MCF 10A (cell line): ENCODE results near the gene GGCT. TPM values are rescaled to one million over a fixed set of nuclear protein-coding genes. Genes with fewer than 3 reads are reported as not detected.

Source experiments
- BruUV-seq: library from RNA; stranded (reverse); fragments of 400-500 nt; replicated peaks from 2 replicates; lab custom pipeline; 2021; lab: Mats Ljungman, UMichigan
- CTCF ChIA-PET: fragments of 300-600 bp; sonication (Branson Sonifier 250); formaldehyde crosslinking; extraction: SDS; loops from one replicate; lab custom pipeline; 2021; ENCODE audit warnings: antibody characterized with exemption, inconsistent platforms; lab: Yijun Ruan, JAX
- POLR2A ChIA-PET: fragments of 300-600, 350-650 bp; sonication (Branson Sonifier 250); formaldehyde crosslinking; extraction: SDS; loops from one replicate; lab custom pipeline; 2020; ENCODE audit warnings: antibody characterized with exemption, inconsistent platforms; lab: Yijun Ruan, JAX
- DNase-seq: peaks from one replicate; pipeline ENCODE4 v3.0.0-alpha.2; 2018; ENCODE audit not compliant: unreplicated experiment
- H3K27ac Mint-ChIP-seq: one replicate; pipeline ENCODE4 v1.8.0; 2022; ENCODE audit warnings: mild to moderate bottlenecking, low read depth, mixed read lengths; ENCODE audit not compliant: unreplicated experiment
- H3K27me3 Mint-ChIP-seq: one replicate; pipeline ENCODE4 v1.8.0; 2022; ENCODE audit warnings: mixed read lengths; ENCODE audit not compliant: insufficient read depth, unreplicated experiment
- H3K36me3 Mint-ChIP-seq: one replicate; pipeline ENCODE4 v1.8.0; 2022; ENCODE audit warnings: mild to moderate bottlenecking, moderate library complexity, mixed read lengths; ENCODE audit not compliant: insufficient read depth, unreplicated experiment
- H3K4me1 Mint-ChIP-seq: one replicate; pipeline ENCODE4 v1.8.0; 2022; ENCODE audit warnings: mixed read lengths; ENCODE audit not compliant: insufficient read depth, unreplicated experiment
- H3K4me3 Mint-ChIP-seq: one replicate; pipeline ENCODE4 v1.8.0; 2022; ENCODE audit warnings: mild to moderate bottlenecking, moderate library complexity, mixed read lengths; ENCODE audit not compliant: unreplicated experiment
- H3K9me3 Mint-ChIP-seq: one replicate; pipeline ENCODE4 v1.8.0; 2022; ENCODE audit warnings: mixed read lengths; ENCODE audit not compliant: unreplicated experiment
- CTCF ChIP-seq: fragments of 200-600 bp; IDR thresholded peaks from one replicate; pipeline ENCODE4 v1.8.0; 2022; ENCODE audit warnings: antibody characterized with exemption, mild to moderate bottlenecking; ENCODE audit not compliant: unreplicated experiment
- intact Hi-C: fragments of 100-400 bp; cut with micrococcal nuclease; formaldehyde crosslinking; loops from 2 replicates; pipeline ENCODE4 v1.14.1; 2022
- total RNA-seq: library from RNA; stranded (reverse); gene quantifications from 2 replicates; pipeline ENCODE4 v1.2.3, GENCODE V29; 2022

GGCT gene
- total RNA-seq, 1 experiment from 2014 or later = 64.8 TPM

DNA sequence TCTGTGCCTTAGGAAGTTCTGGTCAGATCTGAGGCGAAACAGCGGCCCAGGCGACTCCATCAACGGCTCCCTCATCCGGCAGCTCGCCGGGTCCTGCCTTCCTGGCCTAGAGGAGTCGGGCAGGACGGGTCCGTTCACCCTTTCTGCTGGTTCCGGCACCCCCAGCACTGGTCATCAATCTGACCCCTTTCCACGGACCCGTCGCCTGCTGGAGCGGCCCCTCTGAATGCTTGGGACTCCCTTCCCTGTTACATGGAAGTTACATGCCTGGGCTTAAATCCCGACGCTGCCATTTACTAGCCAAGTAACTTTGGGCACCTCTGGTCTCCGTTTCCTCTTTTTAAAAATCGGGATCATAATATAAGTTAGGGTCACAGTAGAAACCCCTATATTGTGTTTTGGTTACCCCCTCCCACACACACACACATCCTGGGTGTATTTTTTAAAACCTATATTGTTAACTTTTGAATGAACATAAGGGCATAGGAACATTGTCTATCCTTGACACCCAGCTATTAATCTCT lies 607 bp upstream of the GGCT start:
- ChIA-PET POLR2A (interaction anchor here (0.6 to 2.3 kb wide), 10 partner anchors 8 to 46 kb away, joined by 3 to 12 read pairs (median 3); partner anchors contain the start of gene NOD1), CTCF (interaction anchor here (0.6 to 9.1 kb wide), 6 partner anchors 16 to 57 kb away, joined by 3 to 150 read pairs (median 4); no protein-coding TSS in a partner anchor)
- TSS peak; percentile 93 for BruUV-seq
- Mint-ChIP-seq H3K27ac (peak overlapping the region; percentile 77), H3K9me3 (no peaks in the 10 kb centered on the region), H3K4me3 (peak overlapping the region; percentile 83), H3K4me1 (peaks cover 27% of the 10 kb centered on the region), H3K36me3 (peaks cover 12% of the 10 kb centered on the region), H3K27me3 (no peaks in the 10 kb centered on the region)
- DNase-seq = no peak
- intact Hi-C loops = loop anchor here (2.0 kb wide), 1 partner anchor 340 kb away; no protein-coding TSS in a partner anchor
- TF ChIP-seq CTCF = no peak

DNA sequence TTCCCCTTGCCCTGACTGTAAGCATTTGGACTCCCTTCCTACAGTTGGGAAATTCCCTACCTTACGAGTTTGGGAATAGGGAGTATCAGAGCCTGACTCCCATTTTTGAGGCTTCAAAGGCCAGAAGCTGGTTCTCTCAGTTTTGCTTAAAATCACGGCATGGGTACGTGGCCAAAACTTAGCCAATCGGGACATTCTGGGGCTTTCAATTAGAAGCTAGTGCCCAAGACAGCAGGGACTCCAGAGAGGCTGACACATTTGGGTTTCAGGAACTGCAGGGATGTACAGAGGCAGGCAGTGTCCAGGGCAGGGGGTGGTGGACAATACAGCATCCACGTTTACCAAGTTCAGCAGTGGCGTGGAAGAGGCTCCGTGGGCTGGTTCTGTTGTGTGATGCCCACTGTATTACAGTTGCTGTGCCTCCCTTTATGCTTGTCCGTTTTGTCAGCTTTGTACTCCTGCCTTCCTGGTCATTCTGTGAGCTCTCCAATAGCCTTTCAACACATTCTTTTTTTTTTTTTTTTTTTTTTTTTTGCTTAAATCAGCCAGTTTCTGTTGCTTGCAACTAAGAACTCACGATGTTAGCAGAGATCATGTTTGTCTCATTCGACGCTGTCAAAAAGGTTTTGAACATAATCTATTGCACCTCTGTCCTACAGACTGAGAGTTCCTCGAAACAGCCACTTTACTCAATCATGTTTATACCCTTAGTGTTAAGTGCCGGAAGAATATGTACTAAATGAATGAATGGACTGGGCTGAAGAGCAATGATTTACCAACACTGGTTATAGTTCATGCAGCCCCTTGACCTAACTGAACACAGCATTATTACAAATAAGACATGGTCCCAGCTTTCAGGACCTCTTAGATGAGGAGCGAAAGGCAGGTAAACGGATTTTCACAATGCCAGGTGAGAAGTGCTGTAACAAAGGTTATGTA lies 1.1 kb downstream of the GGCT start:
- Mint-ChIP-seq H3K9me3 (no peaks in the 10 kb centered on the region), H3K27ac (peak overlapping the region; percentile 77)

GRCh38 chr7:30502470-30503251 lies 2.0 kb downstream of the GGCT start:
- Mint-ChIP-seq H3K27ac (peak overlapping the region; percentile 16), H3K4me1 (peaks cover 30% of the 10 kb centered on the region), H3K36me3 (peaks cover 36% of the 10 kb centered on the region), H3K9me3 (no peaks in the 10 kb centered on the region), H3K27me3 (no peaks in the 10 kb centered on the region), H3K4me3 (peak overlapping the region; percentile 83)
- TF ChIP-seq CTCF = no peak
- intact Hi-C loops = loop anchor here (5.0 kb wide), 1 partner anchor 220 kb away; the partner anchor contains the start of gene ZNRF2
- ChIA-PET CTCF (interaction anchor here (0.7 to 0.9 kb wide), 2 partner anchors 15 to 95 kb away, joined by 3 read pairs; no protein-coding TSS in a partner anchor), POLR2A (interaction anchor here (0.9 to 2.3 kb wide), 6 partner anchors 9 to 55 kb away, joined by 3 to 5 read pairs (median 4); partner anchors contain the start of gene NOD1)
- no TSS peak for BruUV-seq
- DNase-seq = peak; percentile 27

More for the DNA sequence above, 1.1 kb downstream of the GGCT start:
- BruUV-seq = TSS peak; percentile 37
- peaks cover 30% of the 10 kb centered on the region for H3K4me1 Mint-ChIP-seq
- TF ChIP-seq CTCF = no peak
- H3K36me3 Mint-ChIP-seq = peaks cover 27% of the 10 kb centered on the region
- ChIA-PET CTCF (interaction anchor here (0.6 to 0.9 kb wide), 7 partner anchors 8 to 1856 kb away, joined by 3 to 4 read pairs (median 3); no protein-coding TSS in a partner anchor), POLR2A (interaction anchor here (0.6 to 2.3 kb wide), 15 partner anchors 8 to 339 kb away, joined by 3 to 14 read pairs (median 4); partner anchors contain the start of gene NOD1)
- H3K4me3 Mint-ChIP-seq = peak overlapping the region; percentile 83
- DNase-seq = peak; percentile 16
- intact Hi-C loops = loop anchor here (1.0 to 5.0 kb wide), 3 partner anchors 24 to 339 kb away; partner anchors contain the start of gene ZNRF2
- H3K27me3 Mint-ChIP-seq = no peaks in the 10 kb centered on the region
